GM19324 (cell line): ENCODE data around the gene MYO16.

ENCODE experiments used
- ATAC-seq: cut with Tn5 transposase; IDR thresholded peaks from one replicate; pipeline ENCODE4 v1.9.1; 2021; ENCODE audit warnings: mild to moderate bottlenecking, moderate library complexity; ENCODE audit not compliant: unreplicated experiment, low FRiP score

Gene MYO16

DNA sequence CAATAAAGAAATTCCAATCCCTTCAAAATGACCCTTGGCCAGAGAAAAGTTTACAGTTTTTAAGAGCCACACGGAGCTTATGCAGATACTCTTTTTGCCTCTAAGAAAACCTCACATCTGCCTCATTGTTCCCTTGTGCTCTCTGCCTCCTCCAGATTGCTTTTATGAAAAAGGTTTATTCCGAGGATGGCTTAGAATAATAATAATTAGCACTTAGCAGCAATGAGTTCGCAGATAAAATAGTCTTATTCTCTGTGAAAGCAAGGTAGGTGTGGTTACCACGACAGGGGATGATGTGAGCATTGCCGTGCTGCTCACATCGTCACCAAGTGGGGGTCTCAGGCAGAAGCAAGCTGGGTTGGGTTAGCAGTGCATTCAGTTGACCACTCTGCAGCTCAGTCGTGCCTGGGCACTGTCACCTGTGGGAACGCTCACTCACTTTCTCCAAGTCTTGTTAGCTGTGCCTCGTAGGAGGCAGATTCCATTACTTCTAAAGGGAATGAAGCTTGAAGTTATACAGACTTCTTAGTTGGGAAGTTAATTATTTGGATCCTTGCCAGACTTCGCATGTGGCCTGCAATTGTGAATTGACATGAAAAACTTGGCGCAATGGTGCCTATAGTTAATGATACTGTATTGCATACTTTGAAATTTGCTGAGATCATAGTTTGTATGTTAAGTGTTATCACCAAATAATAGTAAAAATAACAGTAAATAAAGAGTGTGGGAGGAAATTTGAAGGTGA, 157.2 kb downstream of the MYO16 start:
- no peak for ATAC-seq

- ATAC-seq: no peak
Measured at GRCh38 chr13:108787700-108788414, 158.4 kb downstream of the MYO16 start.

- ATAC-seq: no peak
Measured at GRCh38 chr13:108789476-108789875, 160.1 kb downstream of the MYO16 start.

DNA sequence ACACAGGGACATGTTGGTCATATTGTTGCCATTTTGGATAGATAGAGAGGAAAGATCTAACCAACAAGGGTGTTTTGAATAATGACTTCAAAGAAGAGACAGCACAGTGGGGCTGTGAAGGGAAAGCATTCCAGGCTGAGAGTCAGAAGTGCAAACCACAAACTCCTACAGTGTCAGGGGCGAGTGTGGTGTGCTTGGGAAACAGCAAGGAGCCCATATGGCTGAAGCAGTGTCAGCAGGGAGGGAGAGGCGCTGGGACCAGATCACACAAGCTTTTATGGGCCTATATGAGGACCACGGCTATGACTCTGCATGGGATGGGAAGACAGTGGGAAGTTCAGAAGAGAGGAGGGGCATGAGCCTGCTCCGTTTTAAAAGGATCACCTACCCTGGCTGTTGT, 166.4 kb downstream of the MYO16 start:
- no peak for ATAC-seq

- ATAC-seq: no peak
Measured at GRCh38 chr13:108797354-108797753, 167.9 kb downstream of the MYO16 start.

GRCh38 chr13:108807841-108808240, 178.4 kb downstream of the MYO16 start:
- ATAC-seq: no peak

DNA sequence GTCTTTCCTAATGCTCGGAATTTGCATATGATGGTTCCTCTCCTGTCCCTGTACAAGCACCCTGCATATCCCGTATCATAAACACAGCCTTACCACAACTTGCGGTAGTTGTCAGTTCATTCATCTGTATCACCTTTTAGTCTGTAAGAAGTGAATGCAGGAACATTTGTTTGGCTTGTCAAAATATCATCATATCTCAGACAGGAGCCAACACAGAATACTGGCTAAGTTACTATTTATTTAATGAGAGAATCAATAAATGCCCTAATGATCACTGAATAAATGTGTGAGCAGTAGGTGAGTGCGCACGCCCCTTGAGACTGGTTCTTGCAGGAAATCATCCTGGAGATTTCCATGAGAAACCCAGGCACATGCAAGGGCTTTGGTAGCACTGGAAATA, 182.8 kb downstream of the MYO16 start:
- ATAC-seq: no peak

DNA sequence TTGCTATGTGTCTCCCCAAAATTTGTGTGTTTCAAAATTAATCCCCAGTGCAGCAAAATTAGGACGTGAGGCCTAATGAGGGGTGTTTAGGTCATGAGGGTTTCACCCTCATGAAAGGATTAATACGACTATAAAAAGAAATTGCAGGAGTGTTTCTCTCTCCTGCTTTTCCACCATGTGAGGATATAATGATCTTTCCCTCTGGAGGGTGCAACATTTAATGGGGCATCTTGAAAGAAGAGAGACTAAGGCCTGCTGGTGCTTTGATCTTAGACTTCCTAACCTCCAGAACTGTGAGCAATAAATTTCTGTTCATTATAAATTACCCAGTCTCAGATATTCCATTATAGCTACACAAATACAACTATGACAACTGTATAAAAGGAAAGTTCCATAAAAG, 183.2 kb downstream of the MYO16 start:
- ATAC-seq: no peak

- ATAC-seq: no peak
Measured at GRCh38 chr13:108813587-108814170, 184.3 kb downstream of the MYO16 start.

- ATAC-seq: no peak
Measured at GRCh38 chr13:108816375-108816774, 187.0 kb downstream of the MYO16 start.

DNA sequence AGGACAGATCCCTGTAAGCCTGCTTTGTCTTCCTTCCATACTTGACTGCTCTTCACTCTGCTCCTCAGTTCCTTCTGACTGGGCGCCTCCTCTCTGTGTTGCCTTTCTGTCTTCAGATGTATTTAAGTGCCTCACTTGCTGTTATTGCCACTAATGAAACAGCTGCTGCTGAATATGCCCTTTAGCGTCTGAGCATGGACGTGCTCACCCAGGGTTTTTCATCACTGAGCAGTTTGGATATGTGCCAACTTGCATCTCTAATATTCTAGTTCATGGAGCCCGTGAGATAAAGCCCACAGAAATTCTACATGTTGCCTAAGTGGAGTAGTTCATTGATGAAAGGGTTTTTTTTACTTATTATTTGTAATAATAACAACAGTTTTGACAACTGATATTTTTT, 198.2 kb downstream of the MYO16 start:
- ATAC-seq: no peak

DNA sequence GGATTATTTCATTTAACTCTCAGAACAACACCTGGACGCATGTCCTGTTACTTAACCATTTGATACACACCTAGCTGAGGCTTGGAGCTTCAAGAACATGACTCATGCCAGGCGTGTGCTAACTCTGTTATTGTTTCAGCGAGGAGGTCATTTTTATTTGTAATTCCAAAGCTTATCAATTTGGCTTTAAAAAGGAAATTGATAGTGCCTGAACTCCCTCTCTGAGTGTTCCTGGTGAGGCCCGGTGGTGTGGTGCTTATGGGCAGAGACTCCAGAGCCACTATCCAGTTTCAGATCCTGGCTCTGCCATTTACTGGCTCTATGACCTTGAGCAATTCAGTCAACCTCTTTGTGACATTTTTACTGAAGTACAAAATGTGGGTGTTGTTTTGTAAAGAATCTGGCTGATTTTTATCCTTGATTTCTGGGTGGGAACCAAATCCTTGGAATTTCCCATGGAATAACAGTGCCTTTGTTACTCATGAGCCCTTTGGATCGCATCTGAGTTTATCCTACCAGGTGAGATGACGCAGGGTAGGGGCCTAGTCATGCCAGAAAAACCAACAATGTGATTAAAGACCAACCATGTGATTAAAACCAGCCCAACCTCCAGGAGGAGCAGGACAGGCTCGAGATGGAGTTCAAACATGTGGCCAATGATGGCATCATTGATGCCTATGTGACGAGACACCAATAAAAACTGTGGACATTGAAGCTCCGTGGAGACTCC, 198.8 kb downstream of the MYO16 start:
- no peak for ATAC-seq

DNA sequence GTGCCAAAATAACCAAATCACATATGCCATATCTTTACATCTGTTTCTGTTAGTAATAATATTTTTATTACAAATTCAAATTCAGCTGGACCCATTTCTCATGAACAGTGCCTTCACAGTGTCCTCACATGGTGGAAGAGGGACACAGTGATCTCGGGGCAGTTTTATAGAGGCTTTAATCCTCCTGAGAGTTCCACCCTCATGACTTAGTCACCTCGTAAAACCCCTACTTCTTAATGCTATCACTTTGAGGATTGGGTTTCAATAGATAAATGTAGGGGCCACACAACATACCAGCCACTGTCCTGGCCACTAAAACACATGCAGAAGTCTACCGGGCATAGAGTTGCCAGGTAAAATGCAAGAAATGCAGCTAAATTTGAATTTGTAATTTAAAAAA, 201.5 kb downstream of the MYO16 start:
- ATAC-seq: no peak

DNA sequence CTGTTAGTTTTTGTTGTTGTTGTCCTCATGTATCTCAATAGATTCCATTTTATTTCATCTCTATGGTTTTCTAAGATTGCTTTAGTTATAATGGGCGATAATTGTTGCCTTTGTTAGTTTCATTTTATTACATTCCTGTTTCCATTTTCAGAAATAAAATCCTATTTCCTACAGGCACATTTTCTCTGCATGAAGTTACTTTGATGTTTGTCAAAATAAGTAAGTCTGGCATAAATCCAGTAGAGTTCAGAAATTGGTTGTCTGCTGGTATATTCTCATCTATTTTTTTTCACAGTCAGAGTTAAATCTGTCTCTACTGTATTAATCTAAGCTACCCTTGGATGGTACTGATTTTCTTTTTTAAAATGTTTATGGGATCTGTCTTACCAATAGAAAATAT, 204.1 kb downstream of the MYO16 start:
- no peak for ATAC-seq

GRCh38 chr13:108834193-108834592, 204.8 kb downstream of the MYO16 start:
- no peak for ATAC-seq

DNA sequence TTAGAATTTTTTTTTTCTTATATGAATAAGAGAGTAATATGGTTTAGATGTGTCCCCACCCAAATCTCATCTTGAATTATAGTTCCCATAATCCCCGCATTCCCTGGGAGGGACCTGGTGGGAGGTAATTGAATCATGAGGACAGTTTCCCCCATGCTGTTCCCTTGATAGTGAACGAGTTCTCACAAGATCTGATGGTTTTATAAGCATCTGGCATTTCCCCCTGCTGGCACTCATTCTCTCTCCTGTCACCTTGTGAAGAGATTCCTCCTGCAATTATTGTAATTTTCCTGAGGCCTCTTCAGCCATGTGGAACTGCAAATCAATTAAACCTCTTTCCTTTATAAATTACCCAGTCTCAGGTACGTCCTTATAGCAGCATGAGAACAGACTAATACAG, 205.7 kb downstream of the MYO16 start:
- no peak for ATAC-seq

GRCh38 chr13:108850691-108851090, 221.3 kb downstream of the MYO16 start:
- ATAC-seq: no peak

GRCh38 chr13:108851660-108852059, 222.2 kb downstream of the MYO16 start:
- no peak for ATAC-seq

GRCh38 chr13:108853031-108853430, 223.6 kb downstream of the MYO16 start:
- no peak for ATAC-seq

DNA sequence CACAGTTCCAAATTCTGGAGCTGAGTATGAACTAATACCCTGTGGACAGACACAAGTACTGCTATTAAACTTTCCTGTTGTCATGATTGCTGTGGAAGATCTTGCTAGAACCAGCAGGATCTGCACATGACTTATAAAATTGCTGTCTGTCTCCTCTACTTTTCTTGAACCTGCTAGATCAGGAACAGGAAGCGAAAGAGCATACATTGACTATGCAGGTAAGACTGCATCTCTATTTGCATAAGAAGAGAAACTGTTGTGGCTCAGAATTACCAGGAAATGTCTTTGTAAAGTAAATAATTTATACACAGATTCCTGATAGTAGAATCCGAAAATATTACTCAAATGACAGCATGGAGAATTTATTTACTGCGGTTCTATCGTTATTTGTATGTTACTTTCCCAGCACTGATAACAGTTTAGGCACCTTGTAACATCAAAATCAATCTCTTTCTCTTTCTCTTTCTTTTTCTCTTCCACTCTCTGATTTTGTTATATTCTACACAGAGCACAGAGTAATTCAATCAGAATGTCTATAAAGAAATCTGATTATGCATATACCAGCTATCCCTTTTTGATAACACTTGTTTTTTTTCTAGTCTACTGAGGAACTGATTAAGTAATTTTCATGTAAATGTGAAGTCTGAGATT, 226.5 kb downstream of the MYO16 start:
- ATAC-seq: peak; percentile 81

- ATAC-seq: no peak
Measured at GRCh38 chr13:108858676-108859075, 229.3 kb downstream of the MYO16 start.
